GM21526 (cell line): ENCODE data around the gene TBX2.

Experiments
- ATAC-seq: cut with Tn5 transposase; IDR thresholded peaks from one replicate; pipeline ENCODE4 v1.9.1; 2021; ENCODE audit warnings: moderate library complexity; ENCODE audit not compliant: unreplicated experiment, low FRiP score

The TBX2 gene

DNA sequence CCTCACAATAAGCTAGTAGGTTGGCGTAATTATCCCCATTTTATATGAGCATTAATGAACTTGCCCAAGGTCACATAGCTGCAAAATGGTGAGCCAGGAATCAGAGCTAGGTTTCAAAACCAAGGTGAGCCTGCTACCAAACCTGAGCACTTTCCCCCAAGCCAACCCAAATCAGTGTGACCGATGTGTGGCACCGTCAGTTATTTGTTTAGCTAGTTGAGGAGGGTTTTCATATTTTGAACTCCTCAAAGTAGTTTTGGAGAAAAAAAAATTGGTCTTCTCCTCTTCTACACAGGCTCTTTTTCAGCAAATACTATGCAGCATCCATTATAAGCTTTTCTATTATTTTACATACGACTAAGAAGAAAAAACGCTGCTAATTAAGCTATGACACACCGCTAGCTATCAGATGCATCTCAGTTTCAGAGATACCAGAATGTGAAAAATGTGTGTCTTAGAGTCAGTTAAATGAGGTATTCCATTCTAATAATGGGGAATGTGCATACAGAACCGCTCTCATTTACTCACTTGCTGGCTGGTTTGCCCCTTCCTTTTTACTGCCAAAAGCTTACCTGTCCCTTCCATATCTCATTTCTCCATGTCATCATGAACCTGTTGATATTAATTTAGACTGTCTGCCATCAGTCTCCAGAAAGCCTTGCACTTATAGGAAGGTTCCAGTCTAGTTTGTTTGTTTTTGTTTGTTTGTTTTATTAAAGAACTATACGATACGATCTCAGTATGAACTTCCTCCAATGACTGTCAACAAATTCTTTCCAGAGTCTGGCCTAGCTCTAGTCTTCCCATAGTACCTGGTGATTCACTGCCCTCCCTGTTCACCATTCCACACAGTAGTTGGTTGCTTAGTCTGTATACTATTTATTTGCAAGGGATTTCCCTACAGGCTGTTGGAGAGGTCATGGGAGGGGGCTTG, 50.3 kb downstream of the TBX2 start:
- ATAC-seq = no peak

- ATAC-seq = no peak
Observed at GRCh38 chr17:61450641-61451537, 51.2 kb downstream of the TBX2 start.

- no peak for ATAC-seq
Observed at GRCh38 chr17:61451538-61452300, 52.1 kb downstream of the TBX2 start.

GRCh38 chr17:61452301-61453290, 53.0 kb downstream of the TBX2 start, which contains the start of gene TBX4:
Gene TBX4 (plus strand): TSS chr17:61452422. CDS start chr17:61456491, 4,069 bp downstream.
- no peak for ATAC-seq

DNA sequence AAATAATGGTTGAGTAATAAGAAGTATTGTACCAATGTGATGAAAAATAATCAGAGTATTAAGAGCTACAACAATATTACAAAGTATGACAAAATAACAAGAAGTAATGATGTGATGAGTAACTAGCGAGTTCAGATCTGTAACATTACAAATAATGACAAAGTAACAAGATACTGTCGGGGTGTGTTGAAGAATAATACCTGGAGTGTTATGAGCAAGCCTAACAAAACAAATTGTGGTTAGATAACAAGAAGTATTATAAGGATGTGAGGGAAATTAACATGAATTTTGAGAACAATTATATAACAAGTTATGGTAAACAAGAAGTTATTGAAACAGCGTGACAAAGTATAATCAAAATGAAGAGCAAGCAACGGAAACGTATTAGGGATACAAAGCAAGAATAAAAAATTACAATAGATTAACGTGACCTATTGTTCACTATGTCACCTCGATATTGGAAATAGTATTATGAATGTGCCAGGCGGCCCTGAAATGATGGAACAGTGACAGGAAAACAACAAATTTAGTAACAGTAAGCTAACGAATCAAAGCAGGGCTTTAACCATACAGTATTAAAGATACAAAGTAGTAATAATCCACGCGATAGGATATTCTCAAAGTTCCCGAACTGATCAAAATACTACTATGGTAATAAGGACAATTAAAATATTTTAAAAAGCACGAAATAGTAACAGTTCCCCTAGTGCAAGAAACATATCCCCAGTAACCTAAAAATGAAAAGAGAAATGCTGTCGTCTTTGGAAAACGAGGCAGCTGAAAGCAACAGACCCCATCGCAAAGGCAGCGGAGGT, 54.1 kb downstream of the TBX2 start:
- ATAC-seq = no peak

DNA sequence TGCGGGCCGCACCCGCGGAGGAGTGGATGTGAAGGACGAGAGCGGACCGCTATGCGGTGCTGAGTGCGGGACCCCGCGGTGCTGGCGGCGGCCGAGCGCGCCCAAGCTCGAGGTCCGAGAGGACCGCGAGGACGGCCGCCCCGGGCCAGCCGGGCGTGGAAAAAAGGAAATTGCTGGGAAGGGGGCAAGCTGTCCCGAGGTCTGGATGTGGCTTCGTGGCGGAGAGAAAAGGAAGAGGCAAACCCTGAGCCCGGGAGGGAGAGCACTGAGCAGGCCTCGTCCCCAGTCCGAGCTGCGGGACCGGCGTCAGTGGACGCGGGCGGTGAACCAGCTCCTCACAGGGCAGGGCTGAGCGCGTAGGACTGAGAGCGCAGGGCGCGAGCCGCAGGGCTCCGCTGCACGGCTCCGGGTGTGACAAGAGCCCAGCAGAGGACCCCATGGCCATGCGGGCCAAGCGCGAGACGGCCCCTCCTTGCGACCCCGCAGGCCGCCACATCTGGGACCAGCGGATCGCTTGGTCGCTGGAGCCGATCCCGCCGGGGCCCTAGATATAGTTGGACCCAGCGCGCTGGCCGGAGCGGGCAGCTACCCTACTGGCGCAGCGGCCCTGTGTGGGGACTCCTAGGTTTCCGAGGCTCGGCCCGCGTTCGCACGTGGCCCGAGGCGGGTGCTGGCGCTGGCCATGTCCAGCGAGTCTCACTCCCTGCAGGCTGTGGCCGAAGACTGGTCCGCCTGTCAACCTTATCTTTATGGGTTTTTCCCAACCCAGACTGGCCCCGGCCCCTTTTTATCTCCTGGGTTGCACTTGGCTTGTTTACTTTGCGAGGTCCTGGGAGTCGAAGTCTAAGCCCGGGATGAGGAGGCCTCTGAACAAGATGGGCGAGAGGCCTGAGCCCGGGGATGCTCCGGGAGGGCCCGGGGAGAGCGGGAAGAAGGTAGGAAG, 55.0 kb downstream of the TBX2 start:
- ATAC-seq = no peak

GRCh38 chr17:61455324-61456060, 55.8 kb downstream of the TBX2 start:
- no peak for ATAC-seq

GRCh38 chr17:61456061-61456681, 56.5 kb downstream of the TBX2 start:
- ATAC-seq = no peak

DNA sequence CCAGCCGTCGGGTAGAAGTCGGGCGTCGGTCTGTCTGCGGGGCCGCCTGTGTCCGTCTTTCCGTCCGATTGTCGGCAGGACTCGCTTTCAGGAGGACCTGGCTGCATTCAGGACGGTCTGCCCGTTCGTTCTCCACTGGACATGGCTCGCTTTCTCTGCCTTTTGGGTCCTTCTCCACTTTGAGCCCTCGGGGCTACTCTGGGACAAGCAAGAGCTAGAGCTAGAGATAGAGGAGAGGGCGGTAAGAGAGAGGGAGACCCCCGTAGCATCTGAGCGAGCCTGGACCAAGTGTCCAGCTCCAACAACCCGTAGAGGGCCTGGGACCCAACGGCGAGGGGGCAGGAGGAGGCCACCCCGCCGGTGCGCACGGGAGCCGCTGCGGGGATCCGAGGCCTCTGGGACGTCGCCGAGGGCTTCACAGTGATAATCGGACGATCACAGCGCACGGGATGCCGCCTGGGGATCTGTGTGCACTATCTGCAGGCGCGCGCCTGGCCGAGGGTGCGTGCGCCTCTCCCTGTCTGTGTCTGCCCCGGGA, 57.1 kb downstream of the TBX2 start:
- no peak for ATAC-seq

DNA sequence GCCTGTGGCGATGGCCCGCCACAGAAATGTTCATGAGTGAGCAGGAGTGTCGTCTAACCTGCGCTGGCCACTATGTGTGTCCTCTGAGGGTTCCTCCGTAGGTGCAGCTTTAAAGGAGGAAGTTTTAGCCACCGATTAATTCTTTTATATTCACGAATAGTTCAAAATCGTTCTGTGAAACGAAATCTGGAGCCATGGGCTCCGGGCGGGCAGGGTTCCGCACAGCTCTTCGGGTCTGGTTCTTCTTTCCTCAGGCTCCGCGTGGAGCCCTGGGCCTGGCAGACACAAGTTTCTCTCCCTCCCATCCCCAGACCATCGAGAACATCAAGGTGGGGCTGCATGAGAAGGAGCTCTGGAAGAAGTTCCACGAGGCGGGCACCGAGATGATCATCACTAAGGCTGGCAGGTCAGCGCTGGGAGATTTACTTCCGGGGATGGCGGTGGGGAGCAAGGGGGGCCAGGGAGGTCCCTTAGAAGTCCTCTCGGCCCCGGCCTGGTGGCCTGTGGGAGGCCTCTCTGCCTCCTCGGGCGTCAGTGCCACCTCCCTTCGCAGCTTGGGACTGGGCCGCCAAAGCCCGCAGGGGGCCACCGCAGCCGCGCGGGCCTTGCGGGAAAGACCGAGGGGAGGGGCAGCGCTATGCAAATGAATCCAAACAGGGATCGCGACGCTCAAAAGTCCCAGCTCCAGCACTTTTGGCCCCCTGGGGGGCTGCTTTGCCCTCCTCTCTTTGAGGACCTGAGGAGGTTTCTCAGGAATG, 57.8 kb downstream of the TBX2 start:
- no peak for ATAC-seq

- ATAC-seq = no peak
Observed at GRCh38 chr17:61458000-61458399, 58.4 kb downstream of the TBX2 start.

DNA sequence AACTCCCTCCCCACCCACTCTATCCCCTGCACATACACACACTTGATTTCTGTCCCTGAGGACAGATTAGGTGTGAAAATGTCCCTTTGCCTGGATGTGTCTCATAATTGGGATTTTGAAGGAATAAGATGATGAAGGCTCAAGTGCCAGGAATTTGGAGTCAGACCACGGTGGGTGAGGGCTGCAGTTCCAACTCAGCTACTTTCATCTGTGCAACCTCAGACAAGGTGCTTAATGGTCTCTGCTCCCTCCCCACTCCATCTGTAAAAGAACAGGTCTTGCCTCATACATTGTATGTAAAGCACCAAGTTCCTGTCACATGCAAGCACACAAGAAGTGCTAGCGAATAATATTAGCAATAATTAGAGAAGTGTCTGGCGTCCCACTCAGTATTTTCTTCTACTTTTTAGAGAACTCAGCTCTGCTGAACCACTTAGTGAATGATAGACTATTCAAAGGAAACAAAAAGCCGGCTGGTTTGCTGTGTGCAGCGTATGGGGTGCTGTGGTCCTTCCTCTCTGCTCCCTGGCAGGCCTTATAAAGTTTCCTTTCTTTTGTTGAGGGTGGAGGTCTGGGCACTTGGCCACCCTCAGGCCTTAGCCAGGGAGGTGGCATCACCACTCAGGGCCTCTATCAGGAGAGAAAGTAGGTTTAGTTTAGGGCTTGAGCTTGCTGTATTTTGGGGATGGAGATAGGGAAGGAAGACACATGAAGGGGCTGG, 58.9 kb downstream of the TBX2 start:
- no peak for ATAC-seq
